ENCODE results near the gene DPEP1. TPM values are rescaled to one million over a fixed set of nuclear protein-coding genes. Genes with fewer than 3 reads are reported as not detected.

DPEP1 gene
- total and polyA plus RNA-seq, 2 donors (not counting 3 experiments of a cell fraction or from before 2014, with no cell fraction given) = 0.37 to 0.44 TPM

DNA sequence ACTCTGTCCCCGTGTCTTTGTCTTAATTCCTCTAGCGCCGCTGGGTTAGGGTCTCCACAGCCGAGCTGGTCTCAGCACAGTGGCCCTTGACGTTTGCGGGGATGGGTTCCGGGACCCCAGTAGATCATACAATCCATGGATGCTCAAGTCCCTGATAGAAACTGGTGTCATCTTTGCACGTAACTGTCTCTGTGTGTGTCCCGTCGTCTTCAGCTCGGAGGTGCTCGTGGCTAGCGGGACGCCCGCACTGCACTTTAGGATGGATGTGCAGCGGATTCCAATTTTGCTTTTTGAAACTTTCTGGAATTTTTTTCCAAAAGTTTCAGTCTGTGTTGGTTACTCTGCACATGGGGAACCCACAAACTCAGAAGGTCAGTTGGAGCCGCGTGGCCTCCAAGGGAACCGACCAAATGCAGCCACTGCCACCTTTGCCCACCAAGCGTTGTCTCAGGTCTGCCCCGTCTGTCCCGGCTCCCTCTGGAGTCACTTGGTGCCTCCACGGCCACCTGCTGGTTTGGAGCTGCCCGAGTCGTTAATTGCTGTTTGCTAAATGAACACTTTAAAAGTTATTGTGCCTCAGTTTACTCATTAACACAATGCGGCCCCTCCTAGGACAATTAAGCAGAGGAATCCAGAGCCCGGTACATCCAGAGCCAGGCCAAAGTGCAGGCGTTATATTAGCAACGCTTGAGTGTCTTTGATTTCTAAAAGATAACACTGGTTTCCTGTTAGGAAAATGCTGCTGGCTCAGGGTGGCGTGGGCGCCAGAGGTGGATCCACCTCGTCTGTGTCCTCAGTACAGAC is 5.3 kb upstream of the DPEP1 start:
- Histone ChIP-seq H3K9me3 (replicated peaks; ENCODE audit: control insufficient read depth, insufficient read depth, low read length) (no peaks in the 10 kb centered on the region), H3K9me1 (replicated peaks; ENCODE audit: control insufficient read depth, extremely low read depth, insufficient read depth, low read length) (no peaks in the 10 kb centered on the region), H4K20me1 (replicated peaks; ENCODE audit: control insufficient read depth, extremely low read depth, insufficient read depth, low read length) (no peaks in the 10 kb centered on the region), H3K27ac (ENCODE audit: insufficient read depth, low read depth, low read length) (no peak overlapping the region), H3K4me3 (replicated peaks in 1 of 3; ENCODE audit: insufficient read depth in 1 of 3, low read depth in 1 of 3, low read length in 3 of 3) (no peak overlapping the region), H3K27me3 (ENCODE audit: control insufficient read depth in 2 of 2, insufficient read depth in 2 of 2, low read length in 2 of 2) (no peaks in the 10 kb centered on the region), H3K4me1 (ENCODE audit: control insufficient read depth, extremely low read depth, insufficient read depth, low read length) (no peaks in the 10 kb centered on the region), H3K4me2 (ENCODE audit: insufficient read depth, low read length) (no peak overlapping the region), H3K79me2 (ENCODE audit: control insufficient read depth, insufficient read depth, low read length) (no peaks in the 10 kb centered on the region), H3K36me3 (ENCODE audit: control insufficient read depth in 2 of 2, extremely low read depth in 1 of 2, insufficient read depth in 2 of 2, low read length in 2 of 2) (no peaks in the 10 kb centered on the region), H2AFZ (ENCODE audit: low read depth, low read length) (no peak overlapping the region), H3K9ac (replicated peaks; ENCODE audit: extremely low read depth, insufficient read depth, low read length) (no peak overlapping the region)
- intact Hi-C loops (cut with micrococcal nuclease) (no loop called here), dilution Hi-C loops (cut with MboI; ENCODE audit: extremely low pct_ligation_motif_present, low sequenced_read_pairs) (no loop called here)
- ChIA-PET CTCF (interaction anchor here (1.2 kb wide), 1 partner anchor 8 kb away, joined by 3 read pairs; no protein-coding TSS in a partner anchor), POLR2A (no interaction called here)
- TF ChIP-seq FOS (IDR thresholded peaks at IDR 0.05; ENCODE audit: borderline replicate concordance, insufficient read depth, low read length) (no peak), MYC (IDR thresholded peaks at IDR 0.05; ENCODE audit: low read depth, low read length) (no peak), POLR2A (IDR thresholded peaks at IDR 0.05; ENCODE audit: low read depth, low read length) (no peak), JUN (IDR thresholded peaks at IDR 0.05; ENCODE audit: borderline replicate concordance, insufficient read depth, insufficient read length, low read depth) (no peak), EZH2 (IDR thresholded peaks at IDR 0.05; ENCODE audit: borderline replicate concordance, low read depth, low read length, severe bottlenecking) (no peak), POLR2AphosphoS5 (IDR thresholded peaks at IDR 0.05; ENCODE audit: insufficient read depth, low read depth, low read length) (no peak), GATA2 (IDR thresholded peaks at IDR 0.05; ENCODE audit: insufficient read depth, insufficient read length, low read depth, low read length) (no peak)
- TF ChIP-seq, protein P1, sequence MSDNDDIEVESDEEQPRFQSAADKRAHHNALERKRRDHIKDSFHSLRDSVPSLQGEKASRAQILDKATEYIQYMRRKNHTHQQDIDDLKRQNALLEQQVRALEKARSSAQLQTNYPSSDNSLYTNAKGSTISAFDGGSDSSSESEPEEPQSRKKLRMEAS (IDR thresholded peaks at IDR 0.05; ENCODE audit: insufficient read depth, insufficient read length) = no peak
- TF ChIP-seq, protein P2, sequence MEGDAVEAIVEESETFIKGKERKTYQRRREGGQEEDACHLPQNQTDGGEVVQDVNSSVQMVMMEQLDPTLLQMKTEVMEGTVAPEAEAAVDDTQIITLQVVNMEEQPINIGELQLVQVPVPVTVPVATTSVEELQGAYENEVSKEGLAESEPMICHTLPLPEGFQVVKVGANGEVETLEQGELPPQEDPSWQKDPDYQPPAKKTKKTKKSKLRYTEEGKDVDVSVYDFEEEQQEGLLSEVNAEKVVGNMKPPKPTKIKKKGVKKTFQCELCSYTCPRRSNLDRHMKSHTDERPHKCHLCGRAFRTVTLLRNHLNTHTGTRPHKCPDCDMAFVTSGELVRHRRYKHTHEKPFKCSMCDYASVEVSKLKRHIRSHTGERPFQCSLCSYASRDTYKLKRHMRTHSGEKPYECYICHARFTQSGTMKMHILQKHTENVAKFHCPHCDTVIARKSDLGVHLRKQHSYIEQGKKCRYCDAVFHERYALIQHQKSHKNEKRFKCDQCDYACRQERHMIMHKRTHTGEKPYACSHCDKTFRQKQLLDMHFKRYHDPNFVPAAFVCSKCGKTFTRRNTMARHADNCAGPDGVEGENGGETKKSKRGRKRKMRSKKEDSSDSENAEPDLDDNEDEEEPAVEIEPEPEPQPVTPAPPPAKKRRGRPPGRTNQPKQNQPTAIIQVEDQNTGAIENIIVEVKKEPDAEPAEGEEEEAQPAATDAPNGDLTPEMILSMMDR (IDR thresholded peaks at IDR 0.05; ENCODE audit: extremely low read depth in 1 of 2, insufficient read depth in 1 of 2, low read depth in 1 of 2, low read length in 2 of 2) = no peak
- FAIRE-seq (no peak), DNase-seq (ENCODE audit: low read depth, low spot score) (no peak)
- no TSS peak for BruUV-seq (replicated peaks)

Measured in endothelial cell of umbilical vein (primary cell).